Measurements from ENCODE around the gene SMIM3. TPM values are rescaled to one million over a fixed set of nuclear protein-coding genes. Genes with fewer than 3 reads are reported as not detected.
"Not testable (repeated sequence)": the region's sequence is repeated elsewhere in the genome, so short reads cannot be mapped to it uniquely, and the experiment has no call there.

Gene SMIM3
- total RNA-seq, 4 donors from 2014 or later = 6.8 to 38.5 (median 17.6) TPM

GRCh38 chr5:150787656-150788055, 9.1 kb downstream of the SMIM3 start:
- intact Hi-C loops (cut with DNase I) = no loop called here

GRCh38 chr5:150788977-150789376, 10.4 kb downstream of the SMIM3 start:
- no peak overlapping the region for H3K4me3 ChIP-seq
- TF ChIP-seq CTCF (IDR thresholded peaks at IDR 0.05) = no peak
- TF ChIP-seq POLR2A (IDR thresholded peaks at IDR 0.05) = no peak
- peaks cover 23 to 79% (median 52%) of the 10 kb centered on the region in 3 donors for H3K4me1 ChIP-seq
- no peaks in the 10 kb centered on the region for H3K9me3 ChIP-seq
- no peak for DNase-seq
- H3K36me3 ChIP-seq = no peaks in the 10 kb centered on the region
- H3K27me3 ChIP-seq = no peaks in the 10 kb centered on the region
- intact Hi-C loops (cut with DNase I) = no loop called here
- peak overlapping the region in 3 of 4 donors; percentile 74 to 80 (median 78) for H3K27ac ChIP-seq

More at GRCh38 chr5:150787656-150788055, 9.1 kb downstream of the SMIM3 start:
- no peaks in the 10 kb centered on the region for H3K36me3 ChIP-seq
- WGBS, 2 donors = 17 to 27% methylated on average over 1 of the region's 1 CpG
- H3K27ac ChIP-seq = peak overlapping the region in 2 of 4 donors; percentile 8 to 27
- no peak overlapping the region for H3K4me3 ChIP-seq
- DNase-seq = no peak
- H3K27me3 ChIP-seq = no peaks in the 10 kb centered on the region
- TF ChIP-seq CTCF (IDR thresholded peaks at IDR 0.05) = no peak
- peaks cover 32 to 92% (median 64%) of the 10 kb centered on the region in 3 donors for H3K4me1 ChIP-seq
- H3K9me3 ChIP-seq = no peaks in the 10 kb centered on the region

- Histone ChIP-seq H3K27me3 (no peaks in the 10 kb centered on the region), H3K4me3 (peak overlapping the region in 1 of 4 donors; percentile 36), H3K4me1 (peaks cover 18 to 74% (median 47%) of the 10 kb centered on the region in 3 donors), H3K9me3 (no peaks in the 10 kb centered on the region), H3K36me3 (no peaks in the 10 kb centered on the region), H3K27ac (peak overlapping the region; percentile 66 to 80 (median 76))
- TF ChIP-seq CTCF (IDR thresholded peaks at IDR 0.05) = no peak
- TF ChIP-seq POLR2A (IDR thresholded peaks at IDR 0.05) = no peak
- intact Hi-C loops (cut with DNase I) = no loop called here
- 54 to 67% methylated on average over 6 of the region's 6 CpGs for WGBS, 2 donors
- DNase-seq = no peak
These were observed 10.9 kb downstream of the SMIM3 start for GRCh38 chr5:150789450-150789849.

GRCh38 chr5:150789943-150790611, 11.5 kb downstream of the SMIM3 start:
- 13 to 19% methylated on average over 4 to 6 of the region's 7 CpGs for WGBS, 2 donors
- H3K36me3 ChIP-seq = peaks cover 0 to under 1% (median 0%) of the 10 kb centered on the region in 3 donors
- H3K27me3 ChIP-seq = no peaks in the 10 kb centered on the region
- H3K4me1 ChIP-seq = peaks cover 18 to 68% (median 41%) of the 10 kb centered on the region in 3 donors
- DNase-seq = no peak
- H3K27ac ChIP-seq = peak overlapping the region; percentile 66 to 80 (median 76)
- TF ChIP-seq CTCF (IDR thresholded peaks at IDR 0.05) = no peak
- no peak for TF ChIP-seq POLR2A (IDR thresholded peaks at IDR 0.05)
- H3K4me3 ChIP-seq = peak overlapping the region in 1 of 4 donors; percentile 36
- H3K9me3 ChIP-seq = no peaks in the 10 kb centered on the region
- intact Hi-C loops (cut with DNase I) = no loop called here

GRCh38 chr5:150791536-150791935, 13.0 kb downstream of the SMIM3 start:
- TF ChIP-seq CTCF (IDR thresholded peaks at IDR 0.05) (no peak), POLR2A (IDR thresholded peaks at IDR 0.05) (no peak)
- no peak overlapping the region for H3K4me3 ChIP-seq
- H3K9me3 ChIP-seq = no peaks in the 10 kb centered on the region
- DNase-seq = no peak
- intact Hi-C loops (cut with DNase I) = no loop called here
- peaks cover 18 to 58% (median 39%) of the 10 kb centered on the region in 3 donors for H3K4me1 ChIP-seq
- no peaks in the 10 kb centered on the region for H3K27me3 ChIP-seq
- H3K36me3 ChIP-seq = peaks cover 0 to 15% (median 0%) of the 10 kb centered on the region in 3 donors
- peak overlapping the region in 1 of 4 donors; percentile 80 for H3K27ac ChIP-seq

GRCh38 chr5:150793423-150793888, 14.9 kb downstream of the SMIM3 start:
- H3K27ac ChIP-seq; DNase-seq; H3K9me3 ChIP-seq; H3K27me3 ChIP-seq; H3K4me3 ChIP-seq; intact Hi-C loops (cut with DNase I): not testable (repeated sequence)
- peaks cover 0 to 34% (median 0%) of the 10 kb centered on the region in 3 donors for H3K36me3 ChIP-seq
- H3K4me1 ChIP-seq = peaks cover 18 to 39% (median 32%) of the 10 kb centered on the region in 3 donors
- WGBS, 2 donors = 76 to 93% methylated on average over 2 of the region's 2 CpGs
